Measurements from ENCODE around the gene PRKAR2B. TPM values are rescaled to one million over a fixed set of nuclear protein-coding genes. Genes with fewer than 3 reads are reported as not detected.
A peak's percentile ranks its signal among the peaks of the same experiment; 100 is the strongest.

The PRKAR2B gene
- total RNA-seq, 1 donor from 2014 or later, result 43.4 TPM

- peaks cover 22% of the 10 kb centered on the region for H3K4me1 Mint-ChIP-seq
- TF ChIP-seq CTCF (IDR thresholded peaks at IDR 0.05) (no peak), EZH2 (IDR thresholded peaks at IDR 0.05) (peak; percentile 41), EZH2phosphoT487 (IDR thresholded peaks at IDR 0.05) (no peak)
- H3K4me3 Mint-ChIP-seq, result peak overlapping the region; percentile 83
- no peak overlapping the region for H3K27ac ChIP-seq
- H3K9me3 ChIP-seq (ENCODE audit: low read depth), result no peaks in the 10 kb centered on the region
- H4K20me1 ChIP-seq (ENCODE audit: low read depth), result peaks cover 8% of the 10 kb centered on the region
- H3K27me3 ChIP-seq, result no peaks in the 10 kb centered on the region
- H3K4me1 ChIP-seq, result peaks cover 19% of the 10 kb centered on the region
- H3K79me2 ChIP-seq (ENCODE audit: low read depth), result peaks cover 36% of the 10 kb centered on the region
- H3K4me3 ChIP-seq, result peak overlapping the region; percentile 40
- no peak overlapping the region for H3K9ac ChIP-seq
- no peaks in the 10 kb centered on the region for H3K36me3 ChIP-seq
- H3K27ac Mint-ChIP-seq, result no peak overlapping the region
- H3K27me3 Mint-ChIP-seq (ENCODE audit: insufficient read depth, low read depth), result peaks cover 2% of the 10 kb centered on the region
- no peak for DNase-seq (ENCODE audit: low spot score)
- peaks cover 16% of the 10 kb centered on the region for H3F3A ChIP-seq (ENCODE audit: low read depth)
- H2AFZ ChIP-seq (replicated peaks), result peak overlapping the region; percentile 89
- H3K36me3 Mint-ChIP-seq, result no peaks in the 10 kb centered on the region
- H3K9me3 Mint-ChIP-seq, result peaks cover 9% of the 10 kb centered on the region
- peak overlapping the region; percentile 71 for H3K4me2 ChIP-seq
Observed at GRCh38 chr7:107043921-107044346, 571 bp upstream of the PRKAR2B start.

GRCh38 chr7:107045195-107045960 is 873 bp downstream of the PRKAR2B start:
- peak; percentile 52 for DNase-seq (ENCODE audit: low spot score)
- H3K27ac Mint-ChIP-seq, result no peak overlapping the region
- Histone ChIP-seq H3K27me3 (no peaks in the 10 kb centered on the region), H4K20me1 (ENCODE audit: low read depth) (peaks cover 9% of the 10 kb centered on the region), H3K79me2 (ENCODE audit: low read depth) (peaks cover 42% of the 10 kb centered on the region), H3K27ac (peak overlapping the region; percentile 71), H2AFZ (replicated peaks) (peak overlapping the region; percentile 98), H3K4me3 (peak overlapping the region; percentile 97), H3F3A (ENCODE audit: low read depth) (peaks cover 16% of the 10 kb centered on the region), H3K4me2 (peak overlapping the region; percentile 86), H3K9me3 (ENCODE audit: low read depth) (no peaks in the 10 kb centered on the region), H3K4me1 (peaks cover 19% of the 10 kb centered on the region), H3K36me3 (no peaks in the 10 kb centered on the region), H3K9ac (no peak overlapping the region)
- no peaks in the 10 kb centered on the region for H3K36me3 Mint-ChIP-seq
- H3K27me3 Mint-ChIP-seq (ENCODE audit: insufficient read depth, low read depth), result peaks cover 2% of the 10 kb centered on the region
- TF ChIP-seq EZH2phosphoT487 (IDR thresholded peaks at IDR 0.05) (no peak), CTCF (IDR thresholded peaks at IDR 0.05) (no peak), EZH2 (IDR thresholded peaks at IDR 0.05) (no peak)
- H3K9me3 Mint-ChIP-seq, result peaks cover 9% of the 10 kb centered on the region
- peaks cover 20% of the 10 kb centered on the region for H3K4me1 Mint-ChIP-seq
- H3K4me3 Mint-ChIP-seq, result peak overlapping the region; percentile 95

GRCh38 chr7:107045980-107046379 is 1.5 kb downstream of the PRKAR2B start:
- Histone ChIP-seq H3K79me2 (ENCODE audit: low read depth) (peaks cover 48% of the 10 kb centered on the region), H3K9ac (no peak overlapping the region), H3K27ac (no peak overlapping the region), H4K20me1 (ENCODE audit: low read depth) (peaks cover 9% of the 10 kb centered on the region), H3K27me3 (no peaks in the 10 kb centered on the region), H3F3A (ENCODE audit: low read depth) (peaks cover 16% of the 10 kb centered on the region), H3K4me2 (peak overlapping the region; percentile 86), H3K9me3 (ENCODE audit: low read depth) (no peaks in the 10 kb centered on the region), H3K4me3 (peak overlapping the region; percentile 97), H3K36me3 (no peaks in the 10 kb centered on the region), H3K4me1 (peaks cover 19% of the 10 kb centered on the region), H2AFZ (replicated peaks) (no peak overlapping the region)
- Mint-ChIP-seq H3K27ac (no peak overlapping the region), H3K4me1 (peaks cover 20% of the 10 kb centered on the region), H3K36me3 (no peaks in the 10 kb centered on the region), H3K4me3 (peak overlapping the region; percentile 95), H3K9me3 (peaks cover 8% of the 10 kb centered on the region), H3K27me3 (ENCODE audit: insufficient read depth, low read depth) (peaks cover 2% of the 10 kb centered on the region)
- TF ChIP-seq EZH2phosphoT487 (IDR thresholded peaks at IDR 0.05) (no peak), CTCF (IDR thresholded peaks at IDR 0.05) (no peak), EZH2 (IDR thresholded peaks at IDR 0.05) (no peak)
- no peak for DNase-seq (ENCODE audit: low spot score)

Data from neural progenitor cell (in vitro differentiated cells).